ENCODE data around the gene FSTL3.
"Not testable (repeated sequence)": the region's sequence is repeated elsewhere in the genome, so short reads cannot be mapped to it uniquely, and the experiment has no call there.

The FSTL3 gene

DNA sequence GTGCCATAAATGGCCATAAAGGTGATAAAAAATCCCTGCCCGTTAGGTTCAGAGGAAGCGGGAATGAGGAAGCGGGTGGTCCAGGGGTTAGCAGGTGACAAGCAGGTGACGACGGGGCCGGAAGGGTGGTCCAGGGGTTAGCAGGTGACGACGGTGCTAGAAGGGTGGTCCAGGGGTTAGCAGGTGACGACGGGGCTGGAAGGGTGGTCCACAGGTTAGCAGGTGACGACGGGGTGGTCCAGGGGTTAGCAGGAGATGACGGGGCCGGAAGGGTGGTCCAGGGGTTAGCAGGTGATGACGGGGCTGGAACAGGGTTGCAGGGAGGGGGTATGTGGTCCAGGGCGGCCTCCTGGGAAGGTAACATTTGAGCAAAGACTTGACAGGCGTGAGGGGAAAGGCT is 12.8 kb downstream of the FSTL3 start:
- TF ChIP-seq, protein P1, sequence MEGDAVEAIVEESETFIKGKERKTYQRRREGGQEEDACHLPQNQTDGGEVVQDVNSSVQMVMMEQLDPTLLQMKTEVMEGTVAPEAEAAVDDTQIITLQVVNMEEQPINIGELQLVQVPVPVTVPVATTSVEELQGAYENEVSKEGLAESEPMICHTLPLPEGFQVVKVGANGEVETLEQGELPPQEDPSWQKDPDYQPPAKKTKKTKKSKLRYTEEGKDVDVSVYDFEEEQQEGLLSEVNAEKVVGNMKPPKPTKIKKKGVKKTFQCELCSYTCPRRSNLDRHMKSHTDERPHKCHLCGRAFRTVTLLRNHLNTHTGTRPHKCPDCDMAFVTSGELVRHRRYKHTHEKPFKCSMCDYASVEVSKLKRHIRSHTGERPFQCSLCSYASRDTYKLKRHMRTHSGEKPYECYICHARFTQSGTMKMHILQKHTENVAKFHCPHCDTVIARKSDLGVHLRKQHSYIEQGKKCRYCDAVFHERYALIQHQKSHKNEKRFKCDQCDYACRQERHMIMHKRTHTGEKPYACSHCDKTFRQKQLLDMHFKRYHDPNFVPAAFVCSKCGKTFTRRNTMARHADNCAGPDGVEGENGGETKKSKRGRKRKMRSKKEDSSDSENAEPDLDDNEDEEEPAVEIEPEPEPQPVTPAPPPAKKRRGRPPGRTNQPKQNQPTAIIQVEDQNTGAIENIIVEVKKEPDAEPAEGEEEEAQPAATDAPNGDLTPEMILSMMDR (conservative IDR thresholded peaks at IDR 0.05; ENCODE audit: low read depth, low read length) = no peak
- H3K4me3 ChIP-seq (ENCODE audit: low read depth, low read length) = no peak overlapping the region
- no peak for DNase-seq (ENCODE audit: low read depth)

DNA sequence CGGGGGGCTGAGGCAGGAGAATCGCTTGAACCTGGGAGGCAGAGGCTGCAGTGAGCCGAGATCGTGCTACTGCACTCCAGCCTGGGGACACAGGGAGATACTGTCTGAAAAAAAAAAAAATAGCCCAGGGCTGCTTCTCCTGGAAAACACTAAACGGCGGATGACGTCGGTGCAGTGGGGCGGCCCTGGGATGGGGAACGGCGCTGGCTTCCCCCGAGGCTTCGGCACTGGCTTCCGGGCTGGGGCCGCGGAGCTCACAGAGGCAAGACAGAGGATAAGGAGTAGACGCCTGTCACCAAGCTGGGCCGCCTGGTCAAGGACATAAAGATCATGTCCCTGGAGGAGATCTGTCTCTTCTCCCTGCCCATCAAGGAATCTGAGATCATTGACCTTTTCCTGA is 14.0 kb downstream of the FSTL3 start:
- TF ChIP-seq, protein P1 (conservative IDR thresholded peaks at IDR 0.05; ENCODE audit: low read depth, low read length) = no peak
- H3K4me3 ChIP-seq (ENCODE audit: low read depth, low read length) = no peak overlapping the region
- no peak for DNase-seq (ENCODE audit: low read depth)

DNA sequence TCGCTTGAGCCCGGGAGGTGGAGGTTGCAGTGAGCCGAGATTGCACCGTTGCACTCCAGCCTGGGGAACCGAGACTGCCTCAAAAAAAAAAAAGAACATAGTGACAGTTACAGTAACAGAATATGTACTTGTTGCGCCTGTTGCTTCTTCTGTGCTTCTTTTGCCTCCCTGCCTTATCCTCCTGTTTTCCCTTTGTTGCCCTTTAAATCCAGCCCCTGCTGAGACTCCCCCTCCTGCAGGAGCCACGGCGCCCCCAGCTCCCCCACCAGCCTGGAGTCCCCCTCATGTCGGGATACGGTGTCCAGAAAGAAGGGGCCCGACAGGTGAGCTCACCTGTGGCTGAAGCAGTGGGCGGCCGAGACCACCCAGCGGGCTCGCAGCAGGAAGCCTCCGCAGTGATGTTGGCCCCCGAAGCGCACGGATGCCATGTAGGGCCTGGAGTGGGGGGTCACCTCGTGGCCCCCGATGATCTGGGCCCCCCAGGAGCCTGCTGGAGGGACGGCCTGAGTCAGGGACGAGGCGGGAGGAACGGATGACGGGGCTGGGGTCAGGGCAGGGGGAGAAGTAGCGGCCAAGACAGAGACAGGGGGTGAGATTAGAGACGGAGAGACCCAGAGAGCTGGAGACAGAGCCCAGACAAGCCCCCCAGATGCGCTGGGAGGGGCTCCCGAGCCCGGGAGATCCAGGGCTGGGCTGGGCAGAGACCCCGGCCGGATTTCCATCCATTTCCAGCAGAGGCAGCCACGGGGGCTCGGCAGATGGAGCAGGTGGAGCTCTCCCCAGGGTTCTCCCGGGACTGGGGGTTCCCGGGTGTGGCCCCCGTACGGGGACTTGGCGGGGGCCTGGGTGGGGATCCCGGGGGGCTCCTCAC is 18.5 kb downstream of the FSTL3 start:
- TF ChIP-seq, protein P1 (conservative IDR thresholded peaks at IDR 0.05; ENCODE audit: low read depth, low read length) = no peak
- H3K4me3 ChIP-seq (ENCODE audit: low read depth, low read length) = no peak overlapping the region
- no peak for DNase-seq (ENCODE audit: low read depth)

DNA sequence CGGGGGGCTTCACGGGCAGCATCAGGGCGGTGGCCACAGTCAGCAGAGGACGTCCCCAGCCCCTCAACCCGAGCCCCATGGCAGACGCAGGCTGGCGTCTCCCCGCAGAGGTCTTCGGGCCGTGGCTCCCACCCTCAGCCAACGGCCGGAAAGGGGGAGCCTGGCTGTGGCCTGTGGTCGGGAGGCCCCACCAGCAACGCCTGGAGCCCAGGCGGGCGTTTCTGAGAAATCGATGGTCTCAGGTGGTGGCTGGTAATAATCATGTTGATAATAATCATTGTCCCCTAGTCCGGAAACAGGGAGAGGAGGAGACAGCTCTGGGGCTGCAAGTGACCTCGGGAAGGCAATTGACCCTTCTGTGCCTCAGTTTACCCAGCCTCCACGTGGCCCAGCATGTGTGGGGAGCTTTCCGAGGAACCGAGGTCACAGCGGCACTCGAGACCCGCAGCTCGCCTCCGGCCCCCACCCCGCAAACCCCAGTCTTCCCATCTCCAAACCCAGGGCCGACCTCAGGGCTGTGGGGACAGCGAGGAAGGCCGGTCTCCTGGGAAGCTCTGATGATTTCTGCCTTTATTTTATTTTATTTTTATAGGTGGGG is 19.3 kb downstream of the FSTL3 start, which contains the start of gene PRSS57:
PRSS57 (minus strand) TSS at position 101 of the 598 bp plus-strand sequence; CDS start at position 79, 22 bp downstream.
- no peak within 1 kb of the TSS for H3K4me3 ChIP-seq (ENCODE audit: low read depth, low read length)
- DNase-seq (ENCODE audit: low read depth) = no peak

DNA sequence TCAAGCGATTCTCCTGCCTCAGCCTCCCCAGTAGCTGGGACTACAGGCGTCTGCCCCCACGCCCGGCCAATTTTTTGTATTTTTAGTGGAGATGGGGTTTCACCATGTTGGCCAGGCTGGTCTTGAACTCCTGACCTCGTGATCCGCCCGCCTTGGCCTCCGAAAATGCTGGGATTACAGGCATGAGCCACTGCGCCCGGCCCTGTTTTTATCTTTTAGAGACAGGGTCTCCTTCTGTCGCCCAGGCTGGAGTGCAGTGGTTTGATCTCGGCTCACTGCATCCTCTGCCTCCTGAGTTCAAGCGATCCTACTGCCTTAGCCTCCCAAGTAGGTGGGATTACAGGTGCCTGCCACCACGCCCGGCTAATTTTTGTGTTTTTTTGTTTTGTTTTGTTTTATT is 22.3 kb downstream of the FSTL3 start:
- not testable (repeated sequence) for DNase-seq (ENCODE audit: low read depth); H3K4me3 ChIP-seq (ENCODE audit: low read depth, low read length)

More for the DNA sequence above, 19.3 kb downstream of the FSTL3 start, which contains the start of gene PRSS57:
- TF ChIP-seq, protein P1 (conservative IDR thresholded peaks at IDR 0.05; ENCODE audit: low read depth, low read length) = no peak

DNA sequence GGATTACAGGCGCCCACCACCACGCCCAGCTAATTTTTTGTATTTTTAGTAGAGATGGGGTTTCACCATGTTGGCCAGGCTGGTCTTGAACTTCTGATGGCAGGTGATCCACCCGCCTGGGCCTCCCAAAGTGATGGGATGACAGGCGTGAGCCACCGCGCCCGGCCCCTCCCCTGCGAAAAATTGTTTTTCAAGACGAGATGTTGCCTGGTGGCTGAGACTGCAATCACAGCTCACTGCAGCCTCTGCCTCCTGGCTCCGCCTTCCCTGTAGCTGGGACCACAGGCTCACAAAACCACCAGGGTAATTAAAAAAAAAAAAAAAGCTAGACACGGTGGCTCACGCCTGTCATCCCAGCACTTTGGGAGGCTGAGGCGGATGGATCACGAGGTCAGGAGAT is 23.7 kb downstream of the FSTL3 start:
- not testable (repeated sequence) for DNase-seq (ENCODE audit: low read depth); H3K4me3 ChIP-seq (ENCODE audit: low read depth, low read length)

DNA sequence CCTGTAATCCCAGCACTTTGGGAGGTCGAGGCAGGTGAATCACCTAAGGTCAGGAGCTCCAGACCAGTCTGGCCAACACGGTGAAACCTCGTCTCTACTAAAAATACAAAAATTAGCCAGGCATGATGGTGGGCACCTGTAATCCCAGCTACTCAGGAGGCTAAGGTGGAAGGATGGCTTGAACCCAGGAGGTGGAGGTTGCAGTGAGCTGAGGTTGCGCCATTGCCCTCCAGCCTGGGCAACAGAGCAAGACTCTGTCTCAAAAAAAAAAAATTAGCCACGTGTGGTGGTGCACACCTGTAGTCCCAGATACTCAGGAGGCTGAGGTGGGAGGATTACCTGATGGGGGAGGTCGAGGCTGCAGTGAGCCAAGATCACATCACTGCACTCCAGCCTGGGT is 26.7 kb downstream of the FSTL3 start:
- not testable (repeated sequence) for H3K4me3 ChIP-seq (ENCODE audit: low read depth, low read length)

DNA sequence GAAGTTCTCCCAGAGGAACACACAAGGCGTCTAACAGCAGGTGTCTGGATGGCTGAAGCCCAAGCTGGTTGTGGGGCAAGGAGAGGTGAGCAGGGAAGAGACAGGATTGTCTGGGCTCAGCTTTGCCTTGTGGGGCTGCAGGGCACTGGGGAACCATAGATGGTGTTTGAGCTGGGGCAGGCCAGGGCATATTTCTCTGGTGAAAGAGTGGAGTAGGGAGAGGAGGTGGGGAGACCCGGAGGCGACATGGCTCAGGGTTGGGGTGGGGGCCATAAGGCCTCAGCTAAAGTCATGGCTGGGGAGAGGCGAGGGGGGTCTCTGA is 27.1 kb downstream of the FSTL3 start:
- no peak overlapping the region for H3K4me3 ChIP-seq (ENCODE audit: low read depth, low read length)
- no peak for DNase-seq (ENCODE audit: low read depth)

More for the DNA sequence above, 26.7 kb downstream of the FSTL3 start:
- DNase-seq (ENCODE audit: low read depth) = not testable (repeated sequence)

More for the DNA sequence above, 27.1 kb downstream of the FSTL3 start:
- TF ChIP-seq, protein P1 (conservative IDR thresholded peaks at IDR 0.05; ENCODE audit: low read depth, low read length) = no peak

All from choroid plexus epithelial cell (primary cell).